Type B pancreatic cell (in vitro differentiated cells): Measurements from ENCODE around the gene TPCN2. TPM values are rescaled to one million over a fixed set of nuclear protein-coding genes. Genes with fewer than 3 reads are reported as not detected.

Experiments used
- DNase-seq: peaks from one replicate; pipeline ENCODE4 v3.0.0; 2021; ENCODE audit warnings: mixed read lengths; ENCODE audit not compliant: unreplicated experiment; ENCODE audit errors: extremely low spot score
- H3K27ac Mint-ChIP-seq: 2 replicates; pipeline ENCODE4 v1.8.0; 2021; ENCODE audit warnings: mild to moderate bottlenecking, mixed read lengths
- H3K27me3 Mint-ChIP-seq: 2 replicates; pipeline ENCODE4 v1.8.0; 2021; ENCODE audit warnings: mixed read lengths
- H3K36me3 Mint-ChIP-seq: 2 replicates; pipeline ENCODE4 v1.8.0; 2021; ENCODE audit warnings: mixed read lengths
- H3K4me1 Mint-ChIP-seq: one replicate; pipeline ENCODE4 v1.8.0; 2021; ENCODE audit warnings: mixed read lengths; ENCODE audit not compliant: unreplicated experiment
- H3K4me3 Mint-ChIP-seq: 2 replicates; pipeline ENCODE4 v1.8.0; 2021; ENCODE audit warnings: mild to moderate bottlenecking, mixed read lengths
- H3K9me3 Mint-ChIP-seq: 2 replicates; pipeline ENCODE4 v1.8.0; 2021; ENCODE audit warnings: mixed read lengths
- total RNA-seq: library from RNA; stranded (reverse); gene quantifications from 2 replicates; pipeline ENCODE4 v1.2.1, GENCODE V29; 2021; ENCODE audit warnings: low replicate concordance
- TF ChIP-seq, protein P1 (sequence below): fragments of 200-600 bp; sonication (generic); conservative IDR thresholded peaks from 2 replicates; pipeline ENCODE4 v1.5.0; 2021; ENCODE audit warnings: antibody characterized with exemption, mild to moderate bottlenecking

TPCN2 gene
- total RNA-seq, 1 donor from 2014 or later: 19.5 TPM

DNA sequence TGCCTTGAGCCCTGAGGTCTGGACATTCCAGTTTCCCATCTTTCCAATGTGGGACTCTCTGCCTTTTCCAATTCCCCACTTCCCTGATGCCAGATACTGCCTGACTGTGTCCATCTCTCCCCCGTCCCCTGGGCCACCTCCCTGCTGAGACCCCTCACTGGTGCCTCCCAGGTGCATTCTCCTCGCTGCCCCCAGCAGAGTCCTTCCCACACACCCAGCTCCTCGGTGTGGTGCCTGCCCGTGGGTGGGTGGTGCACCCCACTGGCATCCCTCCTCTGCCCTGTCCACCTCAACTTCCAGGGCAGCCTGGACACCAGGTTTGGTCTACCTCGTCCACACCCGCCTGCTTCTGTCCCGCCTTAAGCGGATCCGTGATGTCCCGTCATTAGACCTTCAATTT is 30.8 kb upstream of the TPCN2 start:
- H3K27ac Mint-ChIP-seq: no peak overlapping the region
- H3K9me3 Mint-ChIP-seq: no peaks in the 10 kb centered on the region
- H3K4me3 Mint-ChIP-seq: no peak overlapping the region
- no peaks in the 10 kb centered on the region for H3K36me3 Mint-ChIP-seq
- no peaks in the 10 kb centered on the region for H3K27me3 Mint-ChIP-seq
- H3K4me1 Mint-ChIP-seq: peaks cover 7% of the 10 kb centered on the region
- TF ChIP-seq, protein P1, sequence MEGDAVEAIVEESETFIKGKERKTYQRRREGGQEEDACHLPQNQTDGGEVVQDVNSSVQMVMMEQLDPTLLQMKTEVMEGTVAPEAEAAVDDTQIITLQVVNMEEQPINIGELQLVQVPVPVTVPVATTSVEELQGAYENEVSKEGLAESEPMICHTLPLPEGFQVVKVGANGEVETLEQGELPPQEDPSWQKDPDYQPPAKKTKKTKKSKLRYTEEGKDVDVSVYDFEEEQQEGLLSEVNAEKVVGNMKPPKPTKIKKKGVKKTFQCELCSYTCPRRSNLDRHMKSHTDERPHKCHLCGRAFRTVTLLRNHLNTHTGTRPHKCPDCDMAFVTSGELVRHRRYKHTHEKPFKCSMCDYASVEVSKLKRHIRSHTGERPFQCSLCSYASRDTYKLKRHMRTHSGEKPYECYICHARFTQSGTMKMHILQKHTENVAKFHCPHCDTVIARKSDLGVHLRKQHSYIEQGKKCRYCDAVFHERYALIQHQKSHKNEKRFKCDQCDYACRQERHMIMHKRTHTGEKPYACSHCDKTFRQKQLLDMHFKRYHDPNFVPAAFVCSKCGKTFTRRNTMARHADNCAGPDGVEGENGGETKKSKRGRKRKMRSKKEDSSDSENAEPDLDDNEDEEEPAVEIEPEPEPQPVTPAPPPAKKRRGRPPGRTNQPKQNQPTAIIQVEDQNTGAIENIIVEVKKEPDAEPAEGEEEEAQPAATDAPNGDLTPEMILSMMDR: no peak
- no peak for DNase-seq

DNA sequence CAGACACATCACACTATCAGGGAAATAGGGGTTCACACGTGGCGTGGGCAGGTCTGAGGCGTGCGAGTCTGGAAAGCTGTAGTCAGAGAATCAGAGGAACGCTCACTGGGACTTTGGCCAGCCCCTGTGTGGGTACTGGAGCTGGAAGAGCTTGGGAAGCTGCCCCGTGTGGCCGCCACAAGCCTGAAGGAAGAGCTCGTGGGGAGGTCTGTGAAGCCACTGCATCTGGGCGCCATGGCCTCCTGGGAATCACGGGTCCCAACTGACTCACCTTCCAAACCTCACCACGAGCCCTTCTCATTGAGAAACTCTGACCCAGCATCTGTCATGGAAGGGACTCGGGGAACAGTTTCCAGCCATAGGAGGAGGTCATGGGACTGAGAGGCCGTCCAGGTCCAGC is 29.8 kb upstream of the TPCN2 start:
- H3K4me3 Mint-ChIP-seq: no peak overlapping the region
- TF ChIP-seq, protein P1: no peak
- H3K4me1 Mint-ChIP-seq: peaks cover 7% of the 10 kb centered on the region
- H3K27me3 Mint-ChIP-seq: no peaks in the 10 kb centered on the region
- H3K36me3 Mint-ChIP-seq: no peaks in the 10 kb centered on the region
- H3K27ac Mint-ChIP-seq: no peak overlapping the region
- DNase-seq: no peak
- no peaks in the 10 kb centered on the region for H3K9me3 Mint-ChIP-seq

DNA sequence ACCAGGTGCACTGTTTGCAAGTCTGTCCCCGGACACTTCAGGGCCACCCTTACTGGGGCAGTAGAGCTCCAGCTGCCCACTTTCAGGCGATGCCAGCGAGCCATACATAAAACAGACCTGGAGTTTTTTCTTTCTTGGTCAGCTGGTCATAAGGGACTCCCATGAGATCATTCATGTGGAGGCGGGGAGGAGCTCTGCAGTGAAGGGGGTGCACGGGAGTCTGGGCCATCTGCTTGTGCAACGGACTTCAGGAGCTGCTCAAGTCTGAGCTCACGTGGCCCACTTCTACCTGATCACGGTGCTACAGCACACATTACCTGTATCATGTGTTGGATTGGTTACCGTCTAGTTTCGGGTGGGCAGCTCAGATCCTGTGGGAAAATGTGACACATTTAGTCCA is 26.5 kb upstream of the TPCN2 start:
- TF ChIP-seq, protein P1: no peak
- DNase-seq: no peak
- no peak overlapping the region for H3K4me3 Mint-ChIP-seq
- H3K9me3 Mint-ChIP-seq: no peaks in the 10 kb centered on the region
- no peaks in the 10 kb centered on the region for H3K4me1 Mint-ChIP-seq
- H3K27ac Mint-ChIP-seq: no peak overlapping the region
- H3K27me3 Mint-ChIP-seq: no peaks in the 10 kb centered on the region
- H3K36me3 Mint-ChIP-seq: no peaks in the 10 kb centered on the region

DNA sequence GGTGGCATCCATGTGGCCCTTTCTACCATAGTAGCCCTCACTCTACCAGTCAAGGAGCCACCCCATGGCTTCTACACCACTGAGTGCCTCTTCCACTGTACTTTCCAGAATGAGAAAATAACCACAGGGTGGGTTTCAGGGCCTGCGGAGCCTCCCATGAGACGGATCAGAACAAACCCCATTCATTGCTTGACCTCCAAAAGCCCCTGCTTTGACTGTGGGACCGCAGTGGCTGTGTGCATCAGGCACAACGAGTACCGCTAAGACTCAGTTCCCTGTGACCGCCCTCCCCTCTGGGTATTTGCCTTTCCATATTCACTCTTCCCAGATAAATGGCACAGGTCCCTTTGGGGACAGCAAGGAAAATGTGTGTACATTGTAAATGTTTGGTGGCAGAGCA is 24.2 kb upstream of the TPCN2 start:
- Mint-ChIP-seq H3K27me3 (no peaks in the 10 kb centered on the region), H3K4me3 (no peak overlapping the region), H3K9me3 (no peaks in the 10 kb centered on the region), H3K36me3 (no peaks in the 10 kb centered on the region), H3K4me1 (no peaks in the 10 kb centered on the region), H3K27ac (no peak overlapping the region)
- TF ChIP-seq, protein P1: no peak
- no peak for DNase-seq

DNA sequence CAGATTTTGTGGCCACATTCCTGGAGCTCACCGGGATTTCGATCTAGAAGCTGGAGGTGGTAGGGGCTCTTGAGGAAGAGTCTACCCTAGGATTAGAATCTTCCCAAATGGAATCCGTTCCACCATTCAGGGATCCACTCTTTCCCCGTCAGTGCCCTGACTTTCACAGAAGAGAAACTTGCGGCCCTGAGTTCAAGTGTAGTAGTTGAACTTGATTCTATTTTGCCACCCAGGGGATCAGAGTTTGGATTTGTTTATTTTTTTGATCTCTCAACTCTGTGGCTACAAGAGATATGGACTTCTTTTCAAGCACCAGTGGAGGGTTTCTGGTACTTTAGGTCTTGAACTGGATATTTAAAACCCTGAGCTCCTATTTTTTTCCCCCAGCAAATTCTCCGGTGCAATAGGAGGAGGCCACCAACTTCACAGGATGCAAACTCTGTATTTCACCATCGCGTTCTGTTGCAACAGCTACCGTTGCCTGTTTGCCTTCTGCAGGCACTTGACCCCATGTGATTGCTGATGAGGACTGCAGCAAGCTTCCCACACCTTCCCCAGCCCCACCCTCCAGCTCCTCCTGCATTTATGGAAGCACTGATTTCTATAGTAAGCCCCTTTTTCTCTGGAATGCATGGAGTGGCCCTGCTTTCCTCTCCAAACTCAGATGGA is 20.9 kb upstream of the TPCN2 start:
- Mint-ChIP-seq H3K27ac (no peak overlapping the region), H3K27me3 (peaks cover 5% of the 10 kb centered on the region), H3K36me3 (no peaks in the 10 kb centered on the region), H3K4me3 (no peak overlapping the region), H3K4me1 (no peaks in the 10 kb centered on the region), H3K9me3 (no peaks in the 10 kb centered on the region)
- no peak for DNase-seq
- TF ChIP-seq, protein P1: no peak
